ENCODE results near the gene IER2. TPM values are rescaled to one million over a fixed set of nuclear protein-coding genes. Genes with fewer than 3 reads are reported as not detected.
A peak's percentile ranks its signal among the peaks of the same experiment; 100 is the strongest.

IER2 gene
- polyA plus RNA-seq, 1 experiment = 18.2 TPM

DNA sequence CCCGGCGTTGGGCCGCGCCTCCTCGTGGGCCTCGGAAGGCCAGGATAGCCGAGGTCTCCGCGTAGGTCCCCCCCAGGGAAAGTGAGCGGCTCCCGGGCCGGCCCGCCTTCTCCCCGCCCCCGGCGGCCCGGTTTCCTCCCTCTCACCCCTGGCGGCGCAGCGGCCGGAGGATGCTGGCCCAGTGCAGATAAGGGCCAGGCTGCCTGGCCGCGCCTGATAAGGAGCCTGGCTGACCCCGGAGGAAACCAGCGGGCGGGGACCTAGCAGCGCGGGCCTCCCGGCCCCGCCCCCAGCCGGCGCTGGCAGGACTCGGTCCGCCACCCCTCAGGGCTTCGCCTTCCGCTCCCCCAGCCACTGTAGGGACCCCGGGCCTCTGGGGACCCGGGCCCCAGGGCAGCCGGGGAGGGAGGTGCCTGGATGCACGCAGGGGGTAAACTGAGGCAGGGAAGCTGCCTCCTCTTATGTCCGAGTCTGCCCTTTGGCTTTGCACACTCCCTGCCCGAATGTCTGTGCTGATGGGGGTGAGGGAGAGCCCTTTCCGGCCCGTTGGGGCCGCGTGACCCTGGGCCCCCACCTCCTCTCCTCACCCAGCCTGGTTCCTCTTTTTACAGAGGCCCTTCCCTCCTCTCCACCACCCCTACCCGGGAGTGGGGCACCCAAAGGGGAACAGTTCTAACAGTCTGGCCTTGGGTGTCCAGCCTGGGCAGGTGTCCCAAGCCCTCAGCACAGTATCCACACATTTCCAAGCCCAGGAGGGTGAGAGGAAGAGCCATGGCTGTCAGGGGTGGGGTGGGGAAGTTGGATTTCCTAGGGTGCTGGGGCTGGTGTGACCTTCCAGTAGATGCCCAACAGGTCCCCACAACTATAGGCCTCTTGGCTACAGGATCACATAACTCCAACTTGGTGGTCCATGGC, 47.3 kb upstream of the IER2 start, which contains the start of gene LYL1:
Gene LYL1 (minus strand): TSS at position 193 of the 915 bp plus-strand sequence. CDS start 1,687 bp downstream, outside the sequence.
- Histone ChIP-seq H3K4me3 (ENCODE audit: low read depth, low read length) (peak within 1 kb of the TSS; percentile 25), H3K27me3 (ENCODE audit: control insufficient read depth, insufficient read depth, low read length) (no peaks in the 10 kb centered on the region), H3K36me3 (ENCODE audit: control insufficient read depth, insufficient read depth, low read length) (peaks cover 7% of the 10 kb centered on the region)
- POLR2A ChIA-PET = no interaction called here
- TF ChIP-seq, protein P1, sequence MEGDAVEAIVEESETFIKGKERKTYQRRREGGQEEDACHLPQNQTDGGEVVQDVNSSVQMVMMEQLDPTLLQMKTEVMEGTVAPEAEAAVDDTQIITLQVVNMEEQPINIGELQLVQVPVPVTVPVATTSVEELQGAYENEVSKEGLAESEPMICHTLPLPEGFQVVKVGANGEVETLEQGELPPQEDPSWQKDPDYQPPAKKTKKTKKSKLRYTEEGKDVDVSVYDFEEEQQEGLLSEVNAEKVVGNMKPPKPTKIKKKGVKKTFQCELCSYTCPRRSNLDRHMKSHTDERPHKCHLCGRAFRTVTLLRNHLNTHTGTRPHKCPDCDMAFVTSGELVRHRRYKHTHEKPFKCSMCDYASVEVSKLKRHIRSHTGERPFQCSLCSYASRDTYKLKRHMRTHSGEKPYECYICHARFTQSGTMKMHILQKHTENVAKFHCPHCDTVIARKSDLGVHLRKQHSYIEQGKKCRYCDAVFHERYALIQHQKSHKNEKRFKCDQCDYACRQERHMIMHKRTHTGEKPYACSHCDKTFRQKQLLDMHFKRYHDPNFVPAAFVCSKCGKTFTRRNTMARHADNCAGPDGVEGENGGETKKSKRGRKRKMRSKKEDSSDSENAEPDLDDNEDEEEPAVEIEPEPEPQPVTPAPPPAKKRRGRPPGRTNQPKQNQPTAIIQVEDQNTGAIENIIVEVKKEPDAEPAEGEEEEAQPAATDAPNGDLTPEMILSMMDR (IDR thresholded peaks at IDR 0.05; ENCODE audit: insufficient read depth, low read depth, low read length) = no peak
- no peak for DNase-seq (ENCODE audit: low read depth)
- CTCF ChIA-PET = interaction anchor here (0.8 to 2.9 kb wide), 4 partner anchors 9 to 135 kb away, joined by 3 to 25 read pairs (median 4); no protein-coding TSS in a partner anchor

DNA sequence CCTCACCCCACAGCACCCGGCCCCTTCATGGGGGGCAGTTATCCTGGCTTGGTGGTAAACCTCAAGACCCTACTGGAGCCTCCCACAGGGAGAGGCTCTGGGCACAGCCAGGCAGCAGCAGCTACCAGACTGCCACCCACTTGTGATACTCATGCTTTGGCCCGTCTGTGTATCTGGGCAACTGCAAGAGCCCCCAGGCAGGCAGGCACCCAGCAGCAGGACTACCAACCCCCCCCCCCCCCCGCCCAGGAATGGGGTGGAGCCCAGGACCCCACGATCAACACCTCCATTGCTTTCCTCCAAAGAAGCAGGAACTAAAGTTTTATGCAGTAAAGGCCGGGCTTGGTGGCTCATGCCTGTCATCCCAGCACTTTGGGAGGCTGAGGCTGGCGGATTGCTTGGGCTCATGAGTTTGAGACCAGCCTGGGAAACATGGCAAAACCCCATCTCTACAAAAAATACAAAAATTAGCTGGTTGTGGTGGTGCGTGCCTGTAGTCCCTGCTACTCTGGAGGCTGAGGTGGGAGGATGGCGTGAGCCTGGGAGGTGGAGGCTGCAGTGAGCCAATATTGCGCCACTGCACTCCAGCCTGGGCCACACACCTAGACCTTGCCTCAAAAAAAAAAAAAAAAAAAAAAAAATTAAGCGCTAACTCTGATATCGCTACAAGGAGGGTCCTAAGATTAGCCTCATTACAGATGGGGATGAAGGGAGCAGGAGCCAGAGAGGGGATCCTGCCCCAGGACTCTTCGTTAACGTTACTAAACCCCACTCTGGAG, 46.4 kb upstream of the IER2 start:
- CTCF ChIA-PET = interaction anchor here (0.8 to 4.0 kb wide), 14 partner anchors 8 to 157 kb away, joined by 3 to 25 read pairs (median 3); partner anchors contain the start of gene NACC1
- DNase-seq (ENCODE audit: low read depth) = no peak
- peaks cover 7% of the 10 kb centered on the region for H3K36me3 ChIP-seq (ENCODE audit: control insufficient read depth, insufficient read depth, low read length)
- POLR2A ChIA-PET = no interaction called here
- TF ChIP-seq, protein P1 (IDR thresholded peaks at IDR 0.05; ENCODE audit: insufficient read depth, low read depth, low read length) = no peak
- no peak overlapping the region for H3K4me3 ChIP-seq (ENCODE audit: low read depth, low read length)
- no peaks in the 10 kb centered on the region for H3K27me3 ChIP-seq (ENCODE audit: control insufficient read depth, insufficient read depth, low read length)

DNA sequence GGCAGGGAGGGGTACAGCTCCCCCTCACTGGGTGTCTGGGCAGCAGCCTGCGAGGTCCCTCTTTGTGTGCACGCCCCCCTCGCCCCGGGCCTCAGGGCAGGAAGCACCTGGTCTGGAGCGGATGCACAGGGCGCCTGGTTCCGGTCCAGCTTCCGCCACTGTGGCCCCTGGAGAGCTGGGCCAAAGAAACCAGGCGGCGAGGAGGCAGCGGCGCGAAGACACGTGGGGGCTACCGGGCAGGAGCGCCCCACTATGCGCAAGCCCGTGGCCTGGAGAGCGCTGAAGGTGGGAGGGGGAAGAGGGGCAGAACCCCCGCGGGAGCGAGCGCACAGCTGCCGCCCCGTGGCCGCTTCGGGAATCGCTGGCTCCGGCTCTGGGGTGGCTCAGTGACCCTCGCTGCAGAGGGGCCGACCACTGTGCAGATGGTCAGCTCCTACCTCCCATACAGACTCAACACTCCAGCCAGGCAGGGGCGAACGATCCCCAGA, 45.8 kb upstream of the IER2 start:
- Histone ChIP-seq H3K27me3 (ENCODE audit: control insufficient read depth, insufficient read depth, low read length) (no peaks in the 10 kb centered on the region), H3K4me3 (ENCODE audit: low read depth, low read length) (no peak overlapping the region), H3K36me3 (ENCODE audit: control insufficient read depth, insufficient read depth, low read length) (peaks cover 9% of the 10 kb centered on the region)
- ChIA-PET POLR2A (no interaction called here), CTCF (interaction anchor here (0.8 to 4.0 kb wide), 15 partner anchors 9 to 156 kb away, joined by 3 to 25 read pairs (median 3); partner anchors contain the start of gene NACC1)
- TF ChIP-seq, protein P1 (IDR thresholded peaks at IDR 0.05; ENCODE audit: insufficient read depth, low read depth, low read length) = peak; percentile 74
- no peak for DNase-seq (ENCODE audit: low read depth)

DNA sequence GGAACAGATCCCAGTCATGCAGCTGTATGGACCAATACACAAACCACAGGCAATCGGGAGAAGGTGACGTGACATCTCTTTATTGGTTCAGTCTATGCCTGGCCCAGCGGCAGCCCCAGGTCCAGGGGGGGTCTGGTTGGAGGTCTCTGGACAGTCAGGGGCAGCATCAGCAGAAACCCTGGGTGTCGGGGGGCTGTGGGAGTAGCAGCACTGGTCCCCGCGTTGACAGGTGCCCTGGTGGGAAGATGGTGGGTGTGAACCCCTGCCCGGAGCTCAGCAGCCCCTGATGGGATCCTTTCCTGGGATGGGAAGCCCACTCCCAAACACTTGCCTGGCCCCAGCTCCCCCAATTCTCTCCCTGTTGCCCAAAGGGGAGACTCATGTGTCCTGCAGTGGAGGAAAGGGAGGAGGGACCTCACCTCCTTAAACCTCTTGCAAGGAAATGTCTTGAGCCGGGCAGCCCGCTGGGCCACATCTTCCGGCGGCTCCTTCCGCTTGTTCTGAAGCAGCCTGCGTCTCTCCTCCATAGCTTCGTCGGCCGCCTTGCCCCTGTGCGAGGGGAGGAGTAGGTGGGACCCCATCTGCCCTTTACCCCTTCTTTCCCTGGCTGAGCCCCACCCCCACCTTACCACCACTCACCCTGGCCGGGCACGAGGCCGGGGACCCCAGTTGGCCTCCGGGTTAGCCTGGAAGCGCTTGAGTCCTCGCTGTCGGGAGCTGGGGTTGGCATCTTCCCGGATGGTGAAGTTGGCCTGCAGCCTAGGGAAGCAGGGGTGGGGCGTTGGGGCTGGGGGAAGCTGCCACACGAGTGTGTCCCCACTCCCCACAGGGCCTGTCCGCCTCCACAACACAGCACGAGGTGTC, 45.1 kb upstream of the IER2 start:
- DNase-seq (ENCODE audit: low read depth) = no peak
- CTCF ChIA-PET = interaction anchor here (0.6 to 4.0 kb wide), 17 partner anchors 10 to 156 kb away, joined by 3 to 25 read pairs (median 3); partner anchors contain the start of gene NACC1
- POLR2A ChIA-PET = no interaction called here
- H3K36me3 ChIP-seq (ENCODE audit: control insufficient read depth, insufficient read depth, low read length) = peaks cover 12% of the 10 kb centered on the region
- TF ChIP-seq, protein P1 (IDR thresholded peaks at IDR 0.05; ENCODE audit: insufficient read depth, low read depth, low read length) = no peak
- no peaks in the 10 kb centered on the region for H3K27me3 ChIP-seq (ENCODE audit: control insufficient read depth, insufficient read depth, low read length)
- no peak overlapping the region for H3K4me3 ChIP-seq (ENCODE audit: low read depth, low read length)

Data from BJ (cell line).